Mesenchymal stem cell (in vitro differentiated cells and primary cell): ENCODE results near the gene GPATCH4.

Experiments
- DNase-seq: peaks from one replicate; pipeline ENCODE4 v3.0.0-alpha.2; 2013
- H2AFZ ChIP-seq: one replicate; pipeline ENCODE4 v1.6.1; 2013; ENCODE audit warnings: low read depth, mild to moderate bottlenecking, control low read depth, inconsistent platforms, low read length, moderate library complexity
- H2AK5ac ChIP-seq: 2 replicates; pipeline ENCODE4 v1.6.1; 2013; ENCODE audit warnings: low read length, moderate library complexity, mild to moderate bottlenecking, inconsistent platforms; ENCODE audit not compliant: severe bottlenecking
- H2BK120ac ChIP-seq: one replicate; pipeline ENCODE4 v1.6.1; 2013; ENCODE audit warnings: low read depth, mild to moderate bottlenecking, inconsistent platforms, low read length, moderate library complexity
- H2BK12ac ChIP-seq, 2 experiments: one replicate each; pipeline ENCODE4 v1.6.1; 2013; ENCODE audit warnings: inconsistent platforms in 2 of 2, low read length in 2 of 2, mild to moderate bottlenecking in 2 of 2, moderate library complexity in 2 of 2, control low read depth in 1 of 2
- H2BK15ac ChIP-seq: one replicate; pipeline ENCODE4 v1.6.1; 2013; ENCODE audit warnings: mild to moderate bottlenecking, low read depth, inconsistent platforms; ENCODE audit not compliant: poor library complexity, severe bottlenecking
- H2BK5ac ChIP-seq: 2 replicates; pipeline ENCODE4 v1.6.1; 2013; ENCODE audit warnings: low read depth, mild to moderate bottlenecking, low read length, control low read depth, inconsistent platforms; ENCODE audit not compliant: poor library complexity, severe bottlenecking
- H3K14ac ChIP-seq, 2 experiments: one replicate each; pipeline ENCODE4 v1.6.1; 2013; ENCODE audit warnings: inconsistent platforms in 2 of 2, low read length in 2 of 2, control low read depth in 1 of 2, mild to moderate bottlenecking in 1 of 2, moderate library complexity in 1 of 2
- H3K18ac ChIP-seq, 2 experiments: one replicate each; pipeline ENCODE4 v1.6.1; 2013; ENCODE audit warnings: inconsistent platforms in 2 of 2, low read length in 2 of 2, control low read depth in 1 of 2, low read depth in 1 of 2, mild to moderate bottlenecking in 1 of 2
- H3K23ac ChIP-seq, 2 experiments: one replicate each; pipeline ENCODE4 v1.6.1; 2013; ENCODE audit warnings: inconsistent platforms in 2 of 2, low read length in 2 of 2, mild to moderate bottlenecking in 2 of 2, moderate library complexity in 2 of 2, control low read depth in 1 of 2
- H3K27ac ChIP-seq: 2 replicates; pipeline ENCODE4 v1.5.1; 2013; ENCODE audit warnings: mild to moderate bottlenecking, moderate library complexity, low read length, control low read depth, inconsistent platforms; ENCODE audit not compliant: poor library complexity, severe bottlenecking
- H3K27me3 ChIP-seq, 2 experiments: 2 replicates each; pipeline versions ENCODE4 v1.6.1 to v1.7.0; 2013; ENCODE audit warnings: low read length in 2 of 2, mild to moderate bottlenecking in 2 of 2, moderate library complexity in 2 of 2, control low read depth in 1 of 2, inconsistent platforms in 1 of 2; ENCODE audit not compliant: control insufficient read depth in 1 of 2, insufficient read depth in 1 of 2
- H3K36me3 ChIP-seq, 2 experiments: 2 replicates each; pipeline versions ENCODE4 v1.6.1 to v1.7.0; 2013; ENCODE audit warnings: low read length in 2 of 2, control low read depth in 1 of 2, inconsistent platforms in 1 of 2, low read depth in 1 of 2, mild to moderate bottlenecking in 1 of 2; ENCODE audit not compliant: insufficient read depth in 2 of 2, control insufficient read depth in 1 of 2
- H3K4ac ChIP-seq, 2 experiments: one replicate each; pipeline ENCODE4 v1.6.1; 2013; ENCODE audit warnings: inconsistent platforms in 2 of 2, low read length in 2 of 2, mild to moderate bottlenecking in 2 of 2, moderate library complexity in 2 of 2, control low read depth in 1 of 2, low read depth in 1 of 2
- H3K4me1 ChIP-seq: 2 replicates; pipeline ENCODE4 v1.6.1; 2013; ENCODE audit warnings: low read depth, low read length, control low read depth; ENCODE audit not compliant: control insufficient read depth, insufficient read depth
- H3K4me2 ChIP-seq: 2 replicates; pipeline ENCODE4 v1.6.1; 2013; ENCODE audit warnings: low read length, mild to moderate bottlenecking, inconsistent platforms; ENCODE audit not compliant: poor library complexity, severe bottlenecking
- H3K4me3 ChIP-seq, 2 experiments: 2 replicates each; pipeline versions ENCODE4 v1.5.1 to v1.7.0; 2013; ENCODE audit warnings: low read length in 2 of 2, mild to moderate bottlenecking in 2 of 2, control low read depth in 1 of 2, low read depth in 1 of 2; ENCODE audit not compliant: insufficient read depth in 1 of 2
- H3K79me1 ChIP-seq: replicated peaks from 2 replicates; pipeline ENCODE4 v1.6.1; 2013; ENCODE audit warnings: mild to moderate bottlenecking, control low read depth, low read length, inconsistent platforms; ENCODE audit not compliant: poor library complexity, severe bottlenecking
- H3K9ac ChIP-seq: 2 replicates; pipeline ENCODE4 v1.7.0; 2013; ENCODE audit warnings: mild to moderate bottlenecking, low read length, moderate library complexity
- H3K9me3 ChIP-seq: 2 replicates; pipeline ENCODE4 v1.7.0; 2013; ENCODE audit warnings: mild to moderate bottlenecking, low read length; ENCODE audit not compliant: control insufficient read depth
- H4K8ac ChIP-seq: one replicate; pipeline ENCODE4 v1.6.1; 2013; ENCODE audit warnings: inconsistent platforms, mild to moderate bottlenecking, low read length, moderate library complexity
- H4K91ac ChIP-seq: one replicate; pipeline ENCODE4 v1.6.1; 2013; ENCODE audit warnings: mild to moderate bottlenecking, low read length, inconsistent platforms
- WGBS: methylation state at CpG from one replicate; pipeline ENCODE4 v1.1.7; 2013; ENCODE audit warnings: mixed read lengths; 5-methylcytosine and 5-hydroxymethylcytosine counted together

The GPATCH4 gene

DNA sequence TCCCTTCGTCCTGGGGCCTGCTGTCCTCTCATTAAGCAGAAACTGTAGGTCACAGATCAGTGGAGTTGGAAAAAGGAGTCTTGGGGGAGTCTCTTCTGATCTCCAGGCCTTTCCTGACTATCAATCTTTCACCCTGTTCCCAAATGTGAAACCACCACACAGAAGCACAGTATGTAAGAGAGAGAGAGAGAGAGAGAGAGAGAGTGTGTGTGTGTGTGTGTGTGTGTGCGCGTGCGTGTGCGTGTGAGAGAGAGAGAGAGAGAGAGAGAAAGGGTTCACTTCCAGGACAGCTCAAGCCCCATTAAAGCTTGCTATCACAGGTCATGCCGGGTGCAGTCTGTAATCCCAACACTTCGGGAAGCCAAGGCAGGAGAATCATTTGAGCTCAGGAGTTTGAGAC is 23.2 kb downstream of the GPATCH4 start:
- H2BK5ac ChIP-seq: no peak overlapping the region
- H2AK5ac ChIP-seq: no peak overlapping the region
- H3K4ac ChIP-seq: no peak overlapping the region

DNA sequence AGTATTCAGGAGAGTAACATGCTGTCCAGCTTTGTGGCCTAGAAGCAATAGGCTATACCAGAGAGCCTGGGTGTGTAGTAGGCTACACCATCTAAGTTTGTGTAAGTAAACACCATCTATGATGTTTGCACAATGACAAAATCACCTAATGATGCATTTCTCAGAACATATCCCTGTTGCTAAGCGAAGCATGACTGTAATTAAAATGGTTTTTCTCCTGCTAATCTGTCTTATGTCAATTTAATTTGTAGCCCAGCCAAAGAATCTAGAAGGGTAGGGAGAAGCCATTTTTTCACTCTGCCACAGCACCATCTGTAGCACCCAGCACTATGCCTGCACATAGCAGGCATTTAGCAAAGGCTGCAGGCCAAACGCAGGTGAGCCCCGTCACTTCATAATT is 23.7 kb downstream of the GPATCH4 start:
- H2BK12ac ChIP-seq: no peak overlapping the region
- no peak overlapping the region for H2AFZ ChIP-seq
- no peak for DNase-seq
- no peak overlapping the region for H3K14ac ChIP-seq
- H4K91ac ChIP-seq: no peak overlapping the region
- no peak overlapping the region for H3K4ac ChIP-seq
- 86% methylated on average over 2 of the region's 3 CpGs for whole genome bisulfite sequencing
- no peak overlapping the region for H2BK5ac ChIP-seq
- H2AK5ac ChIP-seq: no peak overlapping the region
- peaks cover 18 to 37% of the 10 kb centered on the region in 2 experiments for H3K27me3 ChIP-seq
- no peak overlapping the region for H2BK15ac ChIP-seq
- no peak overlapping the region for H2BK120ac ChIP-seq
- H3K79me1 ChIP-seq: no peaks in the 10 kb centered on the region
- no peaks in the 10 kb centered on the region for H3K36me3 ChIP-seq
- no peak overlapping the region for H4K8ac ChIP-seq
- no peak overlapping the region for H3K27ac ChIP-seq
- no peak overlapping the region for H3K4me3 ChIP-seq
- no peak overlapping the region for H3K4me2 ChIP-seq
- H3K4me1 ChIP-seq: peaks cover under 1% of the 10 kb centered on the region
- H3K9ac ChIP-seq: no peak overlapping the region
- no peaks in the 10 kb centered on the region for H3K9me3 ChIP-seq
- H3K18ac ChIP-seq: no peak overlapping the region
- H3K23ac ChIP-seq: no peak overlapping the region

More for the DNA sequence above, 23.2 kb downstream of the GPATCH4 start:
- Histone ChIP-seq H3K27ac (no peak overlapping the region), H4K91ac (no peak overlapping the region), H3K79me1 (no peaks in the 10 kb centered on the region), H3K27me3 (peaks cover 18 to 37% of the 10 kb centered on the region in 2 experiments), H3K9me3 (no peaks in the 10 kb centered on the region), H2BK12ac (no peak overlapping the region), H3K36me3 (no peaks in the 10 kb centered on the region), H3K4me1 (no peaks in the 10 kb centered on the region), H2BK120ac (no peak overlapping the region), H3K18ac (no peak overlapping the region), H3K9ac (no peak overlapping the region), H3K14ac (no peak overlapping the region), H3K4me2 (no peak overlapping the region), H2BK15ac (no peak overlapping the region), H4K8ac (no peak overlapping the region), H2AFZ (no peak overlapping the region), H3K4me3 (no peak overlapping the region), H3K23ac (no peak overlapping the region)
- 71% methylated on average over 1 of the region's 7 CpGs for WGBS
- DNase-seq: peak; percentile 24

DNA sequence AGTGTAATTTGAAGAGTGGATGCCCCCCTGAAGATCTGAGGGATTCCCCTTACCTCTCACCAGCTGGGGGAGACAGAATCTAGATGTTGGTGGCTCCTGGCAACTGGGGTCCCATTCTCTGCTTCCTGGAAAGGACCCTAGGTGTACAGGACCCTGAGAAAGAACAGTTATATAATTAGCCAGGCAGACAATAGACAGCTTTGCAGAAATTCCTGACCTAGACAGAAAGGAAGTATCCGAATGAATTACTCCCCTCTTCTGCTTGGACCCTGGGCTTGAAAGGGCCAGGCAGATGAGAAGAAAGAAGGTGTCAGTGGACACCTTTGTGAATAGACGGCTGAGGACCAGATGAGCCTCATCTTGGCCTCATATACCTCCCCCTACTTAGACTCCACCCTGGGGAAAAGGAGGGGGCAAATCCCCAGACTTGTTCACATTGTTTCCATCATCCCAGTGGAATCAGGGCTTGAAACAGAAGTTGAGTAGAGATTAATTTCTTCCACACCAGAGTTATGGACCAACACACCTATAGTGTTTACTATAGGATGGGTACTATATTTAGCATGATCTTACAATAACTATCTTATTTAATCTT is 27.1 kb downstream of the GPATCH4 start:
- Histone ChIP-seq H3K9me3 (no peaks in the 10 kb centered on the region), H3K9ac (no peak overlapping the region), H3K4me2 (no peak overlapping the region), H2BK5ac (no peak overlapping the region), H2AK5ac (no peak overlapping the region), H2AFZ (no peak overlapping the region), H2BK12ac (no peak overlapping the region), H3K27ac (no peak overlapping the region), H3K4me3 (no peak overlapping the region), H4K8ac (no peak overlapping the region), H4K91ac (no peak overlapping the region), H3K14ac (no peak overlapping the region), H2BK120ac (no peak overlapping the region), H3K27me3 (peaks cover 18 to 25% of the 10 kb centered on the region in 2 experiments), H3K4ac (no peak overlapping the region), H3K18ac (no peak overlapping the region), H3K79me1 (peaks cover 16% of the 10 kb centered on the region), H3K36me3 (no peaks in the 10 kb centered on the region), H2BK15ac (no peak overlapping the region), H3K4me1 (peaks cover 8% of the 10 kb centered on the region), H3K23ac (no peak overlapping the region)
- no peak for DNase-seq
- WGBS: 88% methylated on average over 2 of the region's 2 CpGs

DNA sequence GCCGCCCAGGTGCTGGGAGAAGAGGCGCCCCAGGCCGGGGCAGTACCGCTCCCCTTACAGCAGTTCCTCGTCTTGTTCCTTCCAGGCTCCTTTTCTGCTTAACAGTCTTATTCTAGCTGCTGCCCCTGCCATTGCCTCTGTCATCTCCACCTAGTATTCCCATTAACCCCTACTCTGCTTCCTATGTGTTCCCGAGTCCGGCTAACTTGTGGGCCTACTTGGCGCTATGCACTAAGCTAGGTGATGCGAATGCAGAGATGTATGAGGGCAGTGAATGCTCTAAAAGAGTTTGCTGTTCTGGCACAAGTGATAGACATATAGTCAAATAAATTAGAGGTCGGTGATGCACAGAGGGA is 28.6 kb downstream of the GPATCH4 start:
- no peak overlapping the region for H4K8ac ChIP-seq

More for the DNA sequence above, 28.6 kb downstream of the GPATCH4 start:
- H3K9ac ChIP-seq: peak overlapping the region; percentile 89
- H2BK15ac ChIP-seq: no peak overlapping the region
- no peak overlapping the region for H2BK5ac ChIP-seq
- H3K18ac ChIP-seq: no peak overlapping the region
- peaks cover 0 to under 1% of the 10 kb centered on the region in 2 experiments for H3K36me3 ChIP-seq
- peak overlapping the region; percentile 99 for H3K4me2 ChIP-seq
- H3K14ac ChIP-seq: no peak overlapping the region
- peaks cover 18 to 25% of the 10 kb centered on the region in 2 experiments for H3K27me3 ChIP-seq
- H3K23ac ChIP-seq: no peak overlapping the region
- H2AFZ ChIP-seq: peak overlapping the region; percentile 29
- 38% methylated on average over 10 of the region's 10 CpGs for WGBS
- peaks cover 17% of the 10 kb centered on the region for H3K79me1 ChIP-seq
- no peak overlapping the region for H2AK5ac ChIP-seq
- no peak overlapping the region for H2BK120ac ChIP-seq
- no peak overlapping the region for H2BK12ac ChIP-seq
- peak overlapping the region in 1 of 2 experiments; percentile 87 for H3K4me3 ChIP-seq
- H3K27ac ChIP-seq: no peak overlapping the region
- no peak overlapping the region for H3K4ac ChIP-seq
- peaks cover 8% of the 10 kb centered on the region for H3K4me1 ChIP-seq
- no peaks in the 10 kb centered on the region for H3K9me3 ChIP-seq
- DNase-seq: no peak
- H4K91ac ChIP-seq: no peak overlapping the region
